Activated CD8-positive, alpha-beta memory T cell treated with anti-CD3 and anti-CD28 coated beads, Interleukin-2, amount 50 U/mL, for 24 hours (primary cell): Measurements from ENCODE around the gene TEX11.

ENCODE experiments used
- DNase-seq: peaks from one replicate; pipeline ENCODE4 v3.0.0-alpha.2; 2020; ENCODE audit errors: extremely low read depth

TEX11 gene

GRCh38 chrX:70496491-70496890 is 412.0 kb downstream of the TEX11 start:
- no peak for DNase-seq

GRCh38 chrX:70494441-70494840 is 414.1 kb downstream of the TEX11 start:
- DNase-seq = no peak

GRCh38 chrX:70488856-70489255 is 419.7 kb downstream of the TEX11 start:
- no peak for DNase-seq

DNA sequence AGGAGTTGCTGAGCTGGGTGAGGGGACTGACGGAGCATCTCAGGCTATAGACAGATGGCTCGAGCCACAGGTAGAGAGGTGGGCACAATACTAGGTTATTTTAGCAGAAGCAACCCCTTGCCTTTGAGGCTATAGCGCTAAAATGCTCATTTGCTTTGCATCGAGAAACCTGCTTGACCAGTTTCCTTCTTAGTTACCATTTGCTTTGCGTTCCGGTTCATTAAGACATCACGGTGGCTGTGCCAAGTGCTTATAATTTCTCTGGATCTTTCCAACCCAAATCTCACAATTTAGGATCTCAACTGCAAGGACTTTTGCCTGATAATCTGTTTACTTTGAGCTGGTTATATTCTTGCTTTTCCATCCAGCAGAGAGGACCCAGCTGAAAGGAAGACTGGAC is 423.0 kb downstream of the TEX11 start:
- no peak for DNase-seq

DNA sequence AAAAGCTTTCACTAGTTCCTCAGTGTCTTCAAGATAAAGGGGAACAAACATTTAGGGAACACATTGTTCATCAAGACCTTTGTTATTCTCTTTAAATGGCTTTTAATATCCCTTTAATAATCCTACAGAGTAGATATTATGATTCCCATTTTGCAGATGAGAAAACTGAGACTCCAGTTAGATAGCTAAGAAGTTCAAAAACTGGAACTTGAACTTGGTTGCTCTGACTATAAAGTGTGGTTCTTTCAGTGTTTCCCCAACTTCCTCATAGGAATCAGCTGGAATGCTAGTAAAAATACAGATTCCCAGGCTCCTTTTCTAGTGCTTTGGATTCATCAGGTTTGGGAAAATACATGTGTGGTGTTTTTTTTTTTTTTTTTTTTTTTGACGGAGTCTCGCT is 426.2 kb downstream of the TEX11 start:
- DNase-seq = no peak

DNA sequence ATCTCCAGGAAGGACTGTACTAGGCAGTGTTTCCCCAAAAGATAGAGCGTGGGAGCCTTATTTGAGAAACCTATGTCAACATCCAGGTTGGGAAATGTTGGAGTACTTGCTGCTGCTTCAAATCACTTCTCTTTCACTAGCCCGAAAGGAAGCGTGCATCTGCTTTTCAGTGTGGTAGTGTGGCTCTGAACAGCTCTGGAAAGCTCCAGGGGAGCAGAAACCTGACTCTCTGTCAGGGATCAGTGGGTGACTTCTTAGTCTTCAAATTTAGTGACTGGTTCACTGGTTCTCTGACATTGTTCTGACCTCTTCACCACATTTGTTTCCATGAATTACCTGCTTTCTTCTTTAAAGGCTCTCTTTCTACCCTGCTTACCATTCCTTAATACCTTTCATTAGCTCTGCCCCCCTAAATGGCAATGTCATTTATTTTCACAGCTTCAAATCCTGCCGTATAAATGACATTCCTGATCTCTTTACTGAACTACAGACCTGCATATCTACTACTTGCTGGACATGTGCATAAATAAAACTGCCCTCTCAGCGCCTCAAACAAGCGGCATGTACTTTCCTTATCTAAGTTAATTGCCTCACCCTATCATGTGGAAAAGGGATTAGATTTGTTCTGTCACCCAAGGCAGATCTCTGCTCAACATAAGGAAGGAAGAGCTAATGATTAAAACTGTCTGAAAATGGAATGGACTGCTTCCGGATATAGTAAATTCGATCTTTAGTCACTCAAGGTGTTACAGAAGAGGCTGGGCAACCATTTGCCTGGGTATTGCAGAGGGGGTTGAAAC is 426.8 kb downstream of the TEX11 start:
- DNase-seq = no peak

DNA sequence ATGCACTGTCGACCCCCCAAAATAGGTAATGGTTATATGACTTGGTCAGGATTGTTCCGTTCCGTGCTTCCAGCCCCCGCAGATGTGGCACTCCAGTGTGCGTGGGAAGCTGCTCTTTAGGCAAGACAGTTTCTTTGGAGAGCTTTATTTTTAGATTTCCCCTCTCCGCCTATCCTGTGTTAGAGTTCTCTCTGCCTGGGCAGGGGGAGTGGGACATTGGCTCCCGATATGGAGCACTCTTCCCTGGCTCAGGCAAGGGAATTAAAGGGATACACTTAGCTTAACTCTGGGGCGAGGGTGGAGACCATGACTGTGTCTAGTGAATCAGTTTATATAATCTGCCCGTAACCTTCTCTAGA is 427.9 kb downstream of the TEX11 start:
- DNase-seq = no peak

DNA sequence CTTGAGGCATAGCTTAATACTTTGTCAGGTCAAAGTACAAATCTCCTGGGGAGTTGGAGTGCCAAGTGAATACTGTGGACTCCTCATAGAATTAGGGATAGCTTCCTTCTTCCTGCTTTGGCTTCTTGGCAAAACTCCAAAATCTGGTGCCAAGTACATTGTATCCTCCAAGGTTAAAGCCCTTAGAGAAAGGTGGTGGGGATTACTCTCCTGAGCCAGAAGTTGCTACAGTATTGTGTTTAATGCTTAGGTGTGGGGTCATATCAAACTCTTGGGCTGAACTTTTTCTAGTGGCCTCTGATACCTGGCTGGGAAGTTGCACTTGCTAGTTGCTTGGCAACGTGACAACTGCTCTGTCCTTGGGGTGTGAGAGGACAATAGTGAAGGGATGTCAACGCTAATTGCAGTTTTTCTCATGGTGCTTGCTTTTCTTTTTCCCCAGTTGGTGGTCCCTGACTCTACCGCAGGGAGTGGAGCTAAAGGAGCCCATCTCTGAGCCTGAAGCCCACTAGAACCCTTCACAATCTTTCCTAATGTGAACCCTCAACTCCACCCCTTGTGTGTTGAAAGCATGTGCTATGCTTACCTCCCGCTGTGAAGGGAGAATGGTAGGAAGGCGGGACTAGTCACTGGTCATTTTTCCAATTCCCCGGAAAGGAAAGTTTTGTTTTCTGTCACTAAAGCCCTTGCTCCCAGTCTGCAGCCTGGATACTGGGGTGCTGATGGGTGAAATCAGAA is 428.4 kb downstream of the TEX11 start:
- no peak for DNase-seq

DNA sequence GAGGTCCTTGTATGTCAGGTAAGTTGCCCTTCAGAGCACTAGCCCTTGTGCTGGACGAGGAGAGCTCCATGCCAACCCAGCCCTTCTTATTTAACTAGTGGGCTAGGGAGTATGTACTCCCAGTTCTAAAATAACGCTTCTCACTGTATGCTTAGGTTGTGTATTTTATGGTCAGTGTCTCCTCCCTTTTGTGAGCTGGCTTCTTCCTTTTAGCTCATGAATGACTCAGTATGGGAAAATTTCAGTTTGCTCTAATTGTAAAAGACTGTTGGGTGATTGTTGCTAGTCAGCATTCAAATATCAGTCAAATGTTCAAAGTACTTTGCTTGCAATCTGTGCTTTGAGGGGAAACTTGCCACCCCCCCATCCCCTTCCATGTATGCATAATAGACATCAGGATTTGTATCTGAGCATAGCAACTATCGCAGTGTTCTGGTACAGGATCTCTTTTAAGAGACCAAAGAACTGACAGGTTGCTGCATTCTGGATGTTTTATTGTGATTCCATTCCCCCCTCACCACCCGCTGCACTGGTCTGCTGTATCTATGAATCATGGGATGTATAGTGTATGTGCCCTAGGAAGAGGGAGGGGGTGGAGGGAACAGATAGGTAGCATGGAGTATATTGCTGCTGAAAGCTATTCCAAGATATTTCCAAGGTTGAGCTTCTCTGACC is 429.1 kb downstream of the TEX11 start:
- no peak for DNase-seq
